ENCODE data around the gene GSTO2.

DNA sequence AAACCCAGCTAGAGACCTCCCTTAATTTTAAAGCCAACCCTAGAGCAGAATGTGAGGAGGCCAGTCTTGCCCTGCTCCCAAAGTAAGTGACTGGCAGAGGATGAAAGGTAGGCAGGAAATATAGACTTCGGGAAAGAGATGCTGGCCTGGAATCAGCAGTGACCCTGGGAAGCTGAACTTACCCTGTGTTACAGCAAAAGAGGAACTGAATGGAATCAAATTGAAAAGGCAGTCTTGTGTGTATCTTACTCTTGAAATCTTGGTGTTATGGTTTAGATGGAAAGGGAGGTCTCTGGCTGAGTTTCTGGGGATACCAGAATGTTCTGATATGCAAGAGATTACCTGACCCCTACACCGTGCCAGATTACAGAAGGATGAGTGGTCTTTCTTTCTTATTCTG, 28.9 kb upstream of the GSTO2 start:
- TF ChIP-seq ZNF654 (tag by site-specific recombination; IDR thresholded peaks at IDR 0.05; ENCODE audit: low read depth) (no peak), ZNF747 (tag by site-specific recombination; IDR thresholded peaks at IDR 0.05) (no peak), ZNF394 (tag by site-specific recombination; IDR thresholded peaks at IDR 0.05; ENCODE audit: borderline replicate concordance) (no peak), ZNF658 (tag by site-specific recombination; IDR thresholded peaks at IDR 0.05) (no peak), ZNF37A (tag by site-specific recombination; IDR thresholded peaks at IDR 0.05) (no peak), ZNF830 (tag by site-specific recombination; IDR thresholded peaks at IDR 0.05; ENCODE audit: low read depth) (no peak), ZNF24 (tag by site-specific recombination; IDR thresholded peaks at IDR 0.05) (no peak)
- TF ChIP-seq, protein P1, sequence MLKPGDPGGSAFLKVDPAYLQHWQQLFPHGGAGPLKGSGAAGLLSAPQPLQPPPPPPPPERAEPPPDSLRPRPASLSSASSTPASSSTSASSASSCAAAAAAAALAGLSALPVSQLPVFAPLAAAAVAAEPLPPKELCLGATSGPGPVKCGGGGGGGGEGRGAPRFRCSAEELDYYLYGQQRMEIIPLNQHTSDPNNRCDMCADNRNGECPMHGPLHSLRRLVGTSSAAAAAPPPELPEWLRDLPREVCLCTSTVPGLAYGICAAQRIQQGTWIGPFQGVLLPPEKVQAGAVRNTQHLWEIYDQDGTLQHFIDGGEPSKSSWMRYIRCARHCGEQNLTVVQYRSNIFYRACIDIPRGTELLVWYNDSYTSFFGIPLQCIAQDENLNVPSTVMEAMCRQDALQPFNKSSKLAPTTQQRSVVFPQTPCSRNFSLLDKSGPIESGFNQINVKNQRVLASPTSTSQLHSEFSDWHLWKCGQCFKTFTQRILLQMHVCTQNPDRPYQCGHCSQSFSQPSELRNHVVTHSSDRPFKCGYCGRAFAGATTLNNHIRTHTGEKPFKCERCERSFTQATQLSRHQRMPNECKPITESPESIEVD (tag by site-specific recombination; IDR thresholded peaks at IDR 0.05) = no peak
- TF ChIP-seq, protein P2, sequence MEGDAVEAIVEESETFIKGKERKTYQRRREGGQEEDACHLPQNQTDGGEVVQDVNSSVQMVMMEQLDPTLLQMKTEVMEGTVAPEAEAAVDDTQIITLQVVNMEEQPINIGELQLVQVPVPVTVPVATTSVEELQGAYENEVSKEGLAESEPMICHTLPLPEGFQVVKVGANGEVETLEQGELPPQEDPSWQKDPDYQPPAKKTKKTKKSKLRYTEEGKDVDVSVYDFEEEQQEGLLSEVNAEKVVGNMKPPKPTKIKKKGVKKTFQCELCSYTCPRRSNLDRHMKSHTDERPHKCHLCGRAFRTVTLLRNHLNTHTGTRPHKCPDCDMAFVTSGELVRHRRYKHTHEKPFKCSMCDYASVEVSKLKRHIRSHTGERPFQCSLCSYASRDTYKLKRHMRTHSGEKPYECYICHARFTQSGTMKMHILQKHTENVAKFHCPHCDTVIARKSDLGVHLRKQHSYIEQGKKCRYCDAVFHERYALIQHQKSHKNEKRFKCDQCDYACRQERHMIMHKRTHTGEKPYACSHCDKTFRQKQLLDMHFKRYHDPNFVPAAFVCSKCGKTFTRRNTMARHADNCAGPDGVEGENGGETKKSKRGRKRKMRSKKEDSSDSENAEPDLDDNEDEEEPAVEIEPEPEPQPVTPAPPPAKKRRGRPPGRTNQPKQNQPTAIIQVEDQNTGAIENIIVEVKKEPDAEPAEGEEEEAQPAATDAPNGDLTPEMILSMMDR (tag by site-specific recombination; IDR thresholded peaks at IDR 0.05) = no peak
